Measurements from ENCODE around the gene TMIGD1.

DNA sequence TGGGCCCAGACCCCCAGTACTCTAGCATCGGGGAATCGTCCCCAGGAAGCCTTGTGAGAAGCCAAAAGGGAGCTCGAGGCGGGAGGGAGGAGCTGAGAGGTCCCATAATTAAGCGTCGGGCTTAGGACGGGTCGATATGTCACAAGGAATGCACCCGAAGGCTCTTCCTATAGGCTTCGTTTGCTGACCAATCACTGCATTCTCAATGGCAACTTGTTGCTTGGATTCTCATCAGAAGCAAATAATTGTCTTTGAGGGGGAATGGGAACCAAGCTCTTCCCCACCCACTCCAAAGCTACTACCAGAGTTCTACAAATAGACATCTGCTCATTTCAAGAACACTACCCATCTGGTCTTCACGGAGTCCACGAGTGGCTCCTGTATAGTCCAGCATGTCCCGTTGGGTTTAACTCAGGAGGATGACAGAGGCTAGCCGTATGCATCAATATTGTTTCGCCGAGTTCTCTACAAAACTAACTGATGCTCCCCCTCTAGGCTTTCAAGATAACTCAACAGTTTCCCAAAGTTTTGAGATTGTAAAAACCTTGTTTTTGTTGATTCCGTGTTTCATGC lies 41.5 kb downstream of the TMIGD1 start:
- TF ChIP-seq CTCF (IDR thresholded peaks at IDR 0.05) (no peak), POLR2A (IDR thresholded peaks at IDR 0.05) (no peak)

Data from thyroid gland (tissue), 4 donors.